Subcutaneous adipose tissue (tissue), 4 donors: Measurements from ENCODE around the gene SUMF1. TPM values are rescaled to one million over a fixed set of nuclear protein-coding genes. Genes with fewer than 3 reads are reported as not detected.

ENCODE experiments used
- CTCF ChIP-seq: fragments of 450-650 bp; IDR thresholded peaks from one replicate; pipeline ENCODE4 v1.5.1; 2016; ENCODE audit warnings: low read depth, mild to moderate bottlenecking, control low read depth, antibody characterized with exemption, moderate library complexity
- total RNA-seq, 4 donors: library from RNA; depleted of rRNA; stranded (reverse); fragments of >200 nt; gene quantifications; one replicate each; pipeline ENCODE4 v1.1.0, GENCODE V29; 2016

The SUMF1 gene
- total RNA-seq, 4 donors from 2014 or later, result 44.3 to 102 (median 68.5) TPM

GRCh38 chr3:4334548-4334947, 132.5 kb downstream of the SUMF1 start:
- no peak for TF ChIP-seq CTCF

- no peak for TF ChIP-seq CTCF
These were observed 134.1 kb downstream of the SUMF1 start for GRCh38 chr3:4332991-4333390.

GRCh38 chr3:4332574-4332973, 134.5 kb downstream of the SUMF1 start:
- no peak for TF ChIP-seq CTCF

- TF ChIP-seq CTCF, result no peak
These were observed 135.0 kb downstream of the SUMF1 start for GRCh38 chr3:4332111-4332510.

GRCh38 chr3:4326868-4327267, 140.2 kb downstream of the SUMF1 start:
- TF ChIP-seq CTCF, result no peak

- no peak for TF ChIP-seq CTCF
These were observed 143.6 kb downstream of the SUMF1 start for GRCh38 chr3:4323246-4324027.

GRCh38 chr3:4322635-4323034, 144.4 kb downstream of the SUMF1 start:
- no peak for TF ChIP-seq CTCF
